GM21381 (cell line): ENCODE measurements around the gene ACSS1.

Source experiments
- ATAC-seq: cut with Tn5 transposase; IDR thresholded peaks from one replicate; pipeline ENCODE4 v1.9.1; 2021; ENCODE audit warnings: mild to moderate bottlenecking, moderate library complexity; ENCODE audit not compliant: unreplicated experiment

ACSS1 gene

GRCh38 chr20:24979036-24979960 is 78.6 kb downstream of the ACSS1 start:
- no peak for ATAC-seq

DNA sequence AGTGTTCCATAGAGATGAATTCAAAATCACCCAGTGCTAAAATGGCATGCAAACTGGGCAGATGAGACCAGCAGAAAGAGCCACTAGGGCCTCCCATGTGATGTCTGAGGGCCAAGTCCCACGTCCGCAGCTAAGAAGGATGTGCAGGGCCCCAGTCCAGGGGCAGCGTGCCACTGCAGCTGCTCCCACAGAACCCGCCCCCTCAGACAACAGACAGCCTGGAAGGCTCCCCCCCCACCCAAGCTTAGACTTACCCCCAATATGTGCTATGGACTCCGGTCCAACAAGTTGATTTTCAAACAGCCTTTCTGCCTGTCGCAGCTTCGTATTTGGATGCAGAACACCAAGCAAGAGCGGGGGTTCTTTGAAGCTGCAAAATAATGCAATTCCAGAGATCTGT is 79.4 kb downstream of the ACSS1 start:
- ATAC-seq = no peak

DNA sequence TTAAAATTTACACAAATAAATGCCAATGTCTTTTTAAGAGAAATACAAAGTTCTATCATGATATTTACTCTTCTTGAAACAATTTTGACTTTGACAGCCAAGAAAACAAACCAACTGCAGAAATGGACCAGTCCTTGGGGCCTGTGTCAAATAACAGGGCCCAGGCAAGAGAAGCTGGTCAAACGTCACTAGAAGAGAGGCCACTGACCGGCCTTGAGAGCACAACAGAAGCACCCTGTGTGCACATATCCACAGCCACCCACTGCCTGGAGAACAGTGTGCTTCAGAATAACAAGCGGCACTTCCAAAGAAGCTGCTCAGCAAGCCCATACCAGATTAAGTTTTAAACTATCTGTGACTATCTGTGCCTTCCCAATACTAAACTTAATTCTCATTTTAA is 80.1 kb downstream of the ACSS1 start:
- no peak for ATAC-seq

GRCh38 chr20:24977336-24977735 is 80.6 kb downstream of the ACSS1 start:
- ATAC-seq = no peak

DNA sequence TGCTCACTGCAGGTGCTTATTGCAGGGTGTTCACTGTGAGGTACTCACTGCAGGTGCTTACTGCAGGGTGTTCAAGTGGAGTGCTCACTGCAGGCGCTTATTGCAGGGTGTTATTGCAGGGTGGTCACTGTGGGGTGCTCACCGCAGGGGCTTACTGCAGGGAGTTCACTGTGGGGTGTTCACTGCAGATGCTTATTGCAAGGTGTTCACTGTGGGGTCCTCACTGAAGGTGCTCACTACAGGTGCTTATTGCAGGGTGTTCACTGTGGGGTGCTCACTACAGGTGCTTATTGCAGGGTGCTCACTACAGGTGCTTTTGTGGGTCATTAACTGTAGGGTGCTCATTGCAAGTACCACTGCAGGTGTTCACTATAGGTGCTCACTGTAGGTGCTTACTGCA is 85.6 kb downstream of the ACSS1 start:
- no peak for ATAC-seq

GRCh38 chr20:24971376-24972101 is 86.4 kb downstream of the ACSS1 start:
- no peak for ATAC-seq

GRCh38 chr20:24970754-24971153 is 87.2 kb downstream of the ACSS1 start:
- ATAC-seq = no peak

GRCh38 chr20:24970030-24970553 is 87.8 kb downstream of the ACSS1 start:
- ATAC-seq = no peak

DNA sequence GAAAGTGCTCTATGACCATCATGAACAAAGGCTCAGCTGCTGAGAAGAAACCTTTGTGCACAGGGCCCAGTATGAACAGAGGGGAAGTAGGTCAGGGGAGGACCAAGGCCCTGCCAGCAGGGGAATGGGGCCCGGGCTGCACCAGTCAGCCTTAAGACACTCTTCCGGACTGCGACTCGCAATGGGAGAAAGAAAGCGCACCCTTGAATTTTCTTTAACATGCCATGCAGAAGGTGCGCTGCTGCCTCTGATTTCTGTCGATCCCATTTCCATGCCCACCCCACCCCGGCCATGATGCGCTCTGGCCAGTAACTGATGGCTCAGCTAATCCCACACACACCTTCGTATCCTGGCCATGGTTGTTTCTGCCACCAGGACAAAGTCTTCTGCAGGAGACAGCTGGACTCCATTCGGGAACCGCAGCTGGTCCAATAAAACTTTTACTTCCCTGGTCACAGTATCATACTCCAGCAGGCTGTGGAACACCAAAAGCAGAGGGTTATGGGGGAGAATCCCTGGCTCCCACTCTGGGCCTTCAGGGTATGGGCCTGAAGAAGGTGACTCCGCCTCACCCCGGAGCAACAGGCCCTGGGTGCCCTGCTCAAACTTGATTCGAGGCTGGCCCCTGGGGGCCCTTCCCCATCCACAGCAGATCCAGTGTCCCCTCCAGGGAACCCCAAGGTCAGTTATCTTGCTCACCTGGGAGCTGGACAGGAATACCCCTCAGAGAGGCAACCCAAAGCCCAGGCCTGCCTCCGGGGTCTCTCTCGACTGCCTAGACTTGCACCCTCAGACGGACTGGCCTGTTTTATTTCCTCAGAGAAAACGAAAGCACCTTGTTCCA is 88.5 kb downstream of the ACSS1 start:
- no peak for ATAC-seq

DNA sequence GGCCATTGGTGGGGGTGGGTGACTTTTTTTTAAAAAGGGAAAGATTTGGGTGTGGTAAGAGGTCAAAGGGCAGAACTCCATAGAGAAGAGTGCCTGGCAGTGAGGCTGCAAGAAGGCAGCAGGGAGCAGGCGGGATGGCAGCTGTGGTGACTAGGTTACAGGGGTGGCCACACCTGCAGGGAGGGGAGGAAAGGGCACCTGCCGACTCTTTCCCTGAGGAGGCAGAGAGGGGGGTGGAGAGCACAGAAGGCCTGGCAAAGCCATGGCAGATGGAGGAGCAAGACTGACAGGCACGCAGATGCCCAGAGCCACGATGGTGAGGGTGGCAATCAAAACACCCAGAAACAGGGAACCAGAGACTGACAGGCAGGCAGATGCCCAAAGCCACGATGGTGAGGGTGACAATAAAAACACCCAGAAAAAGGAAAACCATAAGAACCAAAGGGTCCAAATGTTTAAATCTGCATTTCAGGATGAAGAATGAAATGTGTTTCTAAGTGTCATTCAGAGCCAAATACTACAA is 89.6 kb downstream of the ACSS1 start:
- no peak for ATAC-seq

- ATAC-seq = no peak
Measured at GRCh38 chr20:24966317-24967012, 91.5 kb downstream of the ACSS1 start.

GRCh38 chr20:24965065-24965919 is 92.6 kb downstream of the ACSS1 start:
- ATAC-seq = no peak

DNA sequence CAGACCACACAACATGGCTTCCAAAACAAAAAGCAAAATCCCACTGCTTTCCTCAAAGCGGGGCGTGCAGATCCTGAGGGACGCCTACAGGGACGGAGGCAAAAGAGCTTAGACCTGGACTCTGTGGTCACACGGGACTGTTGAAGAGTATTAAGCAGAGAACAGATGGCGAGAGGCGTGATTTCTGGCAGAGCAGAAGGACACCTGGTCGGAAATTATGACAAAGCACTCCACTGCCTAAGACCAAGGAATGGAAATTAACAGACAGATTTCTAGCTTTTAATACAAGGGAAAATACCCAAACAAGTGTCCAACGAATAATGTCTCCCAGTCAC is 93.5 kb downstream of the ACSS1 start:
- no peak for ATAC-seq

- ATAC-seq = no peak
Measured at GRCh38 chr20:24963672-24964505, 94.0 kb downstream of the ACSS1 start.

- ATAC-seq = no peak
Measured at GRCh38 chr20:24962510-24962909, 95.4 kb downstream of the ACSS1 start.

DNA sequence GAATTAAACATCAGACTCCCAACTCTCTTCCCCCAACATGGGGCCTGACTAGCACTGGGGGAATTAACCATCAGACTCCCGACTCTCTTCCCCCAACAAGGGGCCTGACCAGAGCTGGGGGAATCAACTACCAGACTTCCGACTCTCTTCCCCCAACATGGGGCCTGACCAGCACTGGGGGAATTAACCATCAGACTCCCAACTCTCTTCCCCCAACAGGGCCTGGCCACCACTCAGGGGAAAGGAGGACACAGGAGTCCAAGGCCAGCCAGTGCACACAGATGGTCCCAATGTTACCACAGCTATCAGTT is 95.8 kb downstream of the ACSS1 start:
- ATAC-seq = no peak

GRCh38 chr20:24961384-24962181 is 96.4 kb downstream of the ACSS1 start:
- ATAC-seq = no peak

DNA sequence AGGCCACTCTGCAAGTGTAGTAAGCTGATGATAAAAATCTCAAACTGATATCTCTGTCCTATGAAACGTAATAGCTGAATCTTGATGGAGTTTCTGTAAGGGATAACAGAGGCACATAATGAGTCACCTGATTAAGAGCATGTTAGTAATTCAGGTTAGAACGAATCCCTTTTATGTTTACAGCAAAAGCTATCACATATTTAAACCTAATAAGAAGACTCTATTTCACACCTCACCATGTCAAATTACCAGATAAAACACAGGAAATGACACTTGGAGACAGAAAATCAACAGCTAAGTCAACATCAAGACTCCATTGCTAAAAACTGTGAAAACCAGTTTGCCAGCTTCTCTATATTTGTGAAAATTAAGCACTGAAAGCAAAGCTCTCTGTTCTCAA is 97.1 kb downstream of the ACSS1 start:
- no peak for ATAC-seq
